ENCODE results near the gene TNIP3.
"Not testable (repeated sequence)": the region's sequence is repeated elsewhere in the genome, so short reads cannot be mapped to it uniquely, and the experiment has no call there.

The TNIP3 gene

DNA sequence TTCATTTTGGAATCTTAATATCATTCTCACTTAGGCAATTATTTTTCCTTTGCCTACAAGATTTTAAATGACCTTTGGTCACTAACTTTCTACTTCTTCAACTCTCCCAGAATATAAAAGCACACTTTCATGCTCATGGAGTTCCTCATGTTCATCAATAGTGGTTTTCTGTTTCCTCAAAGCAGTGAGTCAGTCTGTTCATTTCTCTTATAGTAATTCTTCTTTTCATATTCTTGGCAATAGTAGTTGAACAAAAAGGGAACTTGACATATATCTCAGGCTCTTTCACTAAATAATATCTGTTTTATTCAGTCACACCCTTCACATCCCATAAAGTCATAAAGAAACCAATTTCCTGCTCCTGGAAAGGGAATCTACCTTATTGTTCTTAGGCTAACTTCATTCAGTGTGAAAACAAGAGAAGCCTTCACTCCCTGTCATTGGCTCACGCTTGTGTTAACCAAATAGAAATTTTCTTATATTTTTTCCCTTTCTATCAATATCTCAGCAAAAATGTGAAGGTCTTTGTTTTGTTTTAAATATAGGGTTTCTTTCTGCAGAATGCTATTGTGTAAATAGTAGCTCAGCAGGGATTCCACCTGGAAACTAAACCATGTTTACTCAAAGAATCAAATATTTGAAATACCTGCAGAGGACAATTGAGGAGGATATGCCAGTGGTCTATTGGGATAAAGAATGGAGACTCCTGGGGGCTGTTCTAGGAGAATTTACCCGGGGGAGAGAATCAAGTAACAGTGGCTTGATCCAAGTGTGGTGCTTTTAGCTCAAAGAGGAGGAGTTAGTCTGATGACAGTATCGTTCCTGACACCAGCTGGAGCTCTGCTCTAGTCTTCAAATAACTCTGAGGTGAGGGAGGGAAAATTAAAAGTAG, 13.4 kb upstream of the TNIP3 start:
- no peak for DNase-seq (ENCODE audit: low read depth)

DNA sequence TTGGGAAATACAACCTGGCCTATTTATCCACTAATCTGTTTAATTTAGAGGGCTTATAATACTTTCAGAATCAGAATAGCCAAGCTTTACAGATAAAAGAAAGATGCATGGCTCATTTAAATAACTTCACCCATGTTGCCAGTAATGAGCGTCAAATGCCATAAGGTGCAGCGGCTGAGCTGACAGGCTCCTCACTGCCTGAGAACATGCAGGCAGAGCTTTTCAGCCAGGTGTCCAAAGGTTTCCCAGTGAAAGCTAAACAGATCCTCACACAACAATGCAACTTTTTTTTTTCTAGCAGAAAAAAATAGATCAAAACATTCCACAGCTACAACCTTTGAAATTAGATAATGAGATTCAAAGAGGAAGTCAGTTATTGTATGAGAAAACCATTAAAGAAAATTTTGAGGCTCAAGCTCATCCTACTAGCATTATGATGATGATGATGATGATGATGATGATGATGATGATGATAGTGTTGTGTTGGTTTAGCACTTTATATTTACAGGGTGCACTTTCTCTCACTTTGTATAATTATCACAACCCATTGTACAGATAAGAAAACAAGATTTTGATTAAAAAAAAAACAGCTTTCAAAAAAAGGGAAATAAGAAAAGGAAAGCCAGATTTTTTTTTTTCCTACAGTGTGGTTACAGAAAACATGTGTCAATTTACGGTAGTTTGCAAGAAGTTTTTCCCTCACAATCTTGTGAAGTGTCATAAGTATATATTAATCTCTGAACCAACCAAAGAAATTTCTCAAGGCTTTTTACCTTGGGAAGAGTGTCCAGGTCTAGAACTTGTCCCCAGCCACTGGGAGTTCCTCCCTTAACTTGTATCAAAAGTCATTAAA, 12.2 kb upstream of the TNIP3 start:
- DNase-seq (ENCODE audit: low read depth): no peak

DNA sequence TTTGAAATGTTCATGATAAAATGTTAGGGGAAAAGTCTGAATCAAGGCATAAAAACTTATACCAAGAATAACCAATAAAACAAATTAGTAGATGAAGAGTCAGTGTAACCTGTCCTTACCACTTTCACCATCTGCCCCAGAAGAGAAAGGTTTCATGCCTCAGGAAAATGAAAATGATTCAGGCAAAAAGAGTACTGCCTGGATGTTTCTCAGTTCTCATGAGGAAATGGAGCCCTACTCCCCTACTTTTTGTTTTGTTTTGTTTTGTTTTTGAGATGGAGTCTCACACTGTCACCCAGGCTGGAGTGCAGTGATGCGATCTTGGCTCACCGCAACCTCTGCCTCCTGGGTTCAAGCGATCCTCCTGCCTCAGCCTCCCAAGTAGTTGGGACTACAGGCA, 7.4 kb upstream of the TNIP3 start:
- DNase-seq (ENCODE audit: low read depth): not testable (repeated sequence)

DNA sequence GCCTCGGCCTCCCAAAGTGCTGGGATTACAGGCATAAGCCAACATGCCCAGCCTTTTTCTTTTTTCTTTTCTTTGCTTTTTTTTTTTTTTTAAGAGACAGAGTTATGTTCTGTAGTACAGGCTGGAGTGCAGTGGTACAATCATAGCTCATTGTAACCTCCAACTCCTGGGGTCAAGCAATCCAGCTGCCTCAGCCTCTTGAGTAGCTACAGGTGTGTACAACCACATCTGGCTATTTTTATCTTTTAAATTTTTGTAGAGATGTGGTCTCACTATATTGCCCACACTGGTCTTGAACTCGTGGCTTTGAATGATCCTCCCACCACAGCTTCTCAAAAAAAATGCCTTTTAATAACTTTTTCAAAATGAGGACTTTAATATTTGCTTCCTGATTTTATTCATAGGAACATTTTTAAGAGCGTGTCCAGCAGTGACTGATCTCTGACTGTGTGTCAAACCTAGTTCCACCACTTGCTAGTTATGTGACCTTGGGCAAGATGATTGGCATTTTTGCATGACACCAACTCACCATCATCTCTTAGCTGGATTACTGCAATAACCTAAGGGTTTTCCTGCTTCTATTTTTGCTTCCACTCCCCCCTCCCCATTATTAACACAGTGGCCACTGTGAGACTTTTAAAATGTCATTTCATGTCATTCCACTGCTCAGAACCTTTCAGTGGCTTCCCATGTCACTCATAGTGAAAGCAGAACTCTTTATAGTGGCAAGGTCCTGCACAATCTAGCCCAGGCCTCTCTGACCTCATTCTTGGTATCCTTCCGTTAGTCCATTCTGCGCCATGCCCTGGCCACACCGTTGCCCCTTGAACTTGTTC, 4.5 kb upstream of the TNIP3 start:
- DNase-seq (ENCODE audit: low read depth): no peak

DNA sequence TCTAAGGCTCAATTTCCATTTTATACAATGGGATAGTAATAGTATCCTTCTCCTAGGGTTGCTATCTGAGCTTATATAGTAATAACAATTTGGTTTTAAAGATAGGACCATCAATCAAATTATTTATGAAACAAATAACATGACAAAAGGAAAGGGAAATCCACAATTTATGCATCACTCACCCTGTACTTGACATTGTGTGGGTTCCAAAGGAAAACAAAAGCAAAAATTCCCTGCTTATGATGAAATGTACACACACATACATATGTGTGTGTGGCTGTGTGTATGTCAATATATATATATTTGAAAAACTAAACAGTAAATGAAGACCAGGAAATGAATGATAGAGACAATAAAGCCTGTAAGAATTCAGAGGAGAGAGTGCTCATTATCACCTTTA, 2.9 kb upstream of the TNIP3 start:
- DNase-seq (ENCODE audit: low read depth): no peak

DNA sequence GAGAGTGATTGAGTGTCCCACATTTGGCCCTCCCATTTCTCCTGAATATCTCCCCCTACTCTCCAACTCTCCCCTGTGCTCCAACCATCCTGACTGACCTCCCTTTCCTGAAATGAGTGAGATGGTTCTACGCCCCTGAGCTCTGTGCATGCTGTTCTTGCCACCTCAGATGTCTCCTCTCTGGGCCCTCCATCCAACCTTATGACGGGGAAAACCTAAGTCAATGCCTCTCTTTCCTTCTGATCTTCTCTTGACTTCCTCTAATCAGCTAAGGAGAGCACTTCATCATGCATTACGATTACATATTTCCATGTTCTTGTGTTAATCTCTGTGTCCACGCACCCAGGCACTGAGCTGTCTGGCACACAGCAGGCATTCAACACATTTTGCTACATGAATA, 1.1 kb upstream of the TNIP3 start:
- no peak for DNase-seq (ENCODE audit: low read depth)

DNA sequence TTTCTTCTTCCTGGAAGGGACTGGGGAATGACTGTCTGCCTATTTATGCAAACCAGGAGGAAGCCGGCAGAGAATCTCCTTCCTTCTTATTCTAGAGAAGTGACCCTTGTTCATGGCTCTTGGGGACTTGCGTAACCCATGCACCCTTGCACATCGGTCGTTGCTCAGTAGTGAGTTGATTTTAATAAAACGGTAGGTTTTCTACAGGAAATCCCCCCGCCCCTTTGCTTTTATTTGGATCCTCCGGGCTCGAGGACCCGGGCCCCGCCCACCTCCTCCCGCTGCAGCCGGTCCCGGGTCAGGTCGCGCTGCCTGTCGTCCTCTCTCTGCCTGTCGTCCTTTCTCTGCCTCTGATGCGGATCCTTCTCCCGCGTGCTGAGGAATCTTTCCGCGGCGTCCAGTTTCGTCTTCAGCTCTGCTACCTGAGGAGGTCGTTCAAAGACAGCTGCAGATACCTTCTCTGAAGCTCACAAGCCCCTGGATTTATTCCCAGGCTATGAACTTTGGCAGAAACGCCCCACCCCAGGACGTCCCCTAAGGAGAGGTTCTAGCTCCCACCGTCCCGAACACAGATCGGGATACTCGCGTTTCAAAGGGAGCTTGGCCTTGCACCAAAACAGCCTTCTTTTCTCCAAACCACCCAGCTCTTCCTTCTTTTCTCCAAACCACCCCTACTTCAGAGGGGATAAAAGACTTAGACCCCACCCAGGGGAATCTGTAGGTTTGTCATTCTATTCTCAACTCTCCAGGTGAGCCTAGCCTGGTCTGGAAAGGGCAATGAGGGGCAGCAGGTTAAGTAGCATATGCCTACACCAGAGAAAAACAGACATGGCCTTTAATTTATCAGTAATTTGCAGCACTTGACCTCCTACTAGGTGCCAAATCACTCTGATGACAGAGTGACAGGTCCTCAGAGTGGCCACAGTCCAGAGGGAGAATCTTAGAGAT, 7.0 kb downstream of the TNIP3 start:
- no peak for DNase-seq (ENCODE audit: low read depth)

DNA sequence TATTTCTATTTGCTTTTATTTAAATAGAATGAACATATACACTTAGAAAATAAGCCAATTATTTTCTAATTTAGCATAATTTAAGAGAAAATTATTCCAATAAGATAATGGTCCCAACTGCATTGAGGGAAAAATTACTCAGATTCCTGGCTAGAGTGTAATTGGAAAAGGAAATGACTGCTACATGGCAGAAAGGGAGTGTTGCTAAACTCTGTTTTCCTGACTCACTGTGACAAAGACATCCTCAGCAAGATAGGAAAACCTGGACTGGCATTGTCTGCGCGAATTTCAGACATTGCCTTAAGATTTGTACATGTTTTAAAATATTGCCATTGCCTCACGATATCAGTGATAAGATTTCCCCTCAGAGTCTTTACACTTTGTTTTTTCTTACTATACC, 8.2 kb downstream of the TNIP3 start:
- no peak for DNase-seq (ENCODE audit: low read depth)

DNA sequence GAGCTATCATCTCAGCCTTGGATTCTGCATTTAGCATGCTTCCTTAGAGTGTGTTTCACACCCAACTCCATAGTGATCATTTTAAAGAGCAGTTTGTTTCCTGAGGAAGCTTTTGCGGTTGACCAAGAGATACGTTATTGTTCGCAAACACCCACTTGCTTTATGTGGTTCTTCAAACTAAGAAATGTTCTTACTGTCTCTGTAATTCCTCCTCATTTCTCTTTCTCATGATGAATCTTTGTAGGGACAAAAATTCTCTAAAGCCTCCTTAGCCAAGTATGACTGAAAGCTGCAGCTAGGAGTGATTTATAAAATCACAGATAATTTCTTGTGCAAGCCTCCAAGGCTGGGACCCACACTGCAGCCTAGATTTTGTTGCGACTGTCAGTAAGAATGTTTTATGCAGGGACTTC, 10.0 kb downstream of the TNIP3 start:
- no peak for DNase-seq (ENCODE audit: low read depth)

DNA sequence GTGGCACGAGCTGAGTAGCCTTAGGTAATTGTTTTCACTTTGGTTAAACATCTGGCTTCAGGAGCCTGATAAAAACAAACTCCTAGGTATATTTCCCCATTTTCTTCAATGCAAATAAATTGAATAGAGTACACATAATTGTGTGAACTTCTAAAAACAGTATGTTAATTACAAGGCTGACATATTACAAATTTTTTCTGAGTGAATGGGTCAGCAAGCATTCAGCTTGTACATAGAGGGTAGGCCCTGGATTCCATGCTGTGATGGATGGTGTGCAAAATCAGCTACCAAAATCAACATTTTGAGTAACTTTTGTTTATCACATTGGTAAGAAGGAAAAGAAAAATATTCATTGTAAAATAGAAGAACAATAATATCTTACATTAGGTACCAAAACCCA, 12.2 kb downstream of the TNIP3 start:
- DNase-seq (ENCODE audit: low read depth): no peak

DNA sequence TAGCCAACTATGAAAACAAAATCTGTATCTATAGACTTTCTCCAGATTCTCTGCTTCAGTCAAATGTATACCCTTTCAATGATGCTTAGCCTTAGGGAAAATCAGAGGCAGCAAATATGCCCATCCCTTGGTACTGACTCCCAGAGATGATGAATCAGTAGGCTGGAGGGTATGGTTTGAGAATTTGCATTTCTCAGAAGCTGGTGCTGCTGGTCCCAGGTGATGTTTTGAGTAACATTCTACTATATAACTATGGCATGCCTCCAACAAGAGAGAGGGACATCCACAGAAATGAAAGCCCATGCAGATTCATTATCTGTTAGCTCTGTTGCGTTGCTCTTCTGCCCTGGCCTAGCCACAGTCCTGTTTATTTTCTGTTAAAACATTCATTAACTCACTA, 13.6 kb downstream of the TNIP3 start:
- DNase-seq (ENCODE audit: low read depth): no peak

DNA sequence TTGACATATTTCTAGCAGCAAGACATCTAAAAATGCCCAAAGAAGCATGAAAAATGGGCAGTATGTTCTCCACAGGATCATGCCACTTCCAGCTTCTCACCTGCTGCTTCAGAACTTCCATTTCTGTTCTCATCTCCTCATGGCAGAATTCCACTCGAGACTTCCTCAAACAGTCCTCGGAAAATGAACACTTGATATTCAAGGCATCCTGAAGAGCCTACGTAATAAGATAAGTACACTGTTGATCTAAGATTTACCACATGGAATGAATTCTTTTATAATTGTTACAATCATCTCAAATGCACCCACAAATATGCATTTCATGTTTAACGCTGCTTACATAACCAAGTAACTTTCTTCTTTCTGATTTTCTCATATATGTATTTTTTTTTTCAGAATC, 14.1 kb downstream of the TNIP3 start:
- no peak for DNase-seq (ENCODE audit: low read depth)

DNA sequence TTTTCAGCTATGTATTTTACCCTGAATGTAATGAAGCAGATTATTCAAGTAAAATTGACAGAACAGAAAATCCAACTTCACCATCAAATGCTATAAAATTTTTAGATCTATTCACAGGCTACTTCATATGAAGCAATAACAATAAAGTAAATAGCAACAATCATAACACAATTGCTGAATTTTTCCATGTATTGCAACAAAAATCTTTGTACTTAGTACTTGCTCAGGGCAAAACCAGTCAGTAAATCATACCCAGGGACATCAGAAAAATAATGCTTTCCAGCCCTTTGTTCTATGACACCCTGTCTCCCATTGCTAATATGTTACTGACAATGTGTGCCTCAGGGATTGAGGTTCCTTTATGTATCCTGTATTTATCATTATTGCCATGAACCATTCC, 15.5 kb downstream of the TNIP3 start:
- DNase-seq (ENCODE audit: low read depth): no peak

DNA sequence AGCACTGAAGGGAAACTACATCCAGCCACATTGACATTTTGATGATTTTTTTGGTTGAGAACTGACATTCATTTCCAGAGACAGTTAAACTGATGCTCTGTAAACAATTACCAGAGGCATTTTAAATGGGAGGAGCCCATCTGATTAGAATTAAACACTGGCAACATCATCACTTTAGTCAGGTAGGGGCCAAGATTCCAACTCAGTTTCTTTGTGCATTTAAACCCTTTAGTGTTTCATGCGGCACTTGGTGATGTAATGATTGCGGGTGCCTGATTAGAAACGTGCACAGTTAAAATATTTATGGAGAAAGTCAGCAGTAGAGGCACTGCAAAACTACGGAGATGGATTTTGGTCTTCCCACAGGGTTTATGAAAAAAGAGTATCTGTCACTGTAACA, 16.1 kb downstream of the TNIP3 start:
- DNase-seq (ENCODE audit: low read depth): no peak

DNA sequence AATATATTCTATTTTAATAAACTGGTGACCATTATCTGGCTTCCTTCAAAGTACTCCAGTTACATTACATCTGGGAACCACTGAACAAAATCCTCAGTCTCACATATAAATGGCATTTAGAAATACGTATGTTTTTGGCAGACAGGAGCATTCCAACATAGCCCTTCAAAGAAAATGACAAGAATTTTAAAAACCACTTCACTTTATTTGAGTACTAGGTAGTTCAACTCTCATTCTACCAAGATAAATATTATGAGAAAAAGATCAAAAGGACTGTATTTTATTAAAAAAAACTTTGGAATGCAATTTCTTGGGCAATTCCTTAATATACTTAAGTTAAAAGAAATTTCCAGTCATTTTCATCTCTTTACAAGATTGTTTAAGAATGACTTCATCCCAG, 17.6 kb downstream of the TNIP3 start:
- DNase-seq (ENCODE audit: low read depth): no peak

DNA sequence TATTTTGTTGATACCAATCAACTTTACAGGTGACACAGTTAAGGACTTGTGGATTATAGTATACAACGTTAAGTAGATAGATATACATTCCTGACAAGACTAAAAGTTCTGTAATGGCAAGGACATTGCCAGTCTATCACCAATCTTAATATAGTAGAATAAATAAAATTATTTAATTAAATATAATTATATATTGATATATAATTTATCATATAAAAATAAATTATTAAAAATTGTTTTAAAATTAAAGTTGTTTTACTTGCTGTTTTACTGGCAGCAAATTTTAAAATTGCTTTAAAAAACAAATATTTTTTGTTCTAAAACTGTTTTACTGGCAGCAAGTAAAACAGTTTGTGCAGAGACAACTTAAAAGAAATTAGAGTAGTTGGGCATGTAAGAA, 18.7 kb downstream of the TNIP3 start:
- DNase-seq (ENCODE audit: low read depth): no peak

DNA sequence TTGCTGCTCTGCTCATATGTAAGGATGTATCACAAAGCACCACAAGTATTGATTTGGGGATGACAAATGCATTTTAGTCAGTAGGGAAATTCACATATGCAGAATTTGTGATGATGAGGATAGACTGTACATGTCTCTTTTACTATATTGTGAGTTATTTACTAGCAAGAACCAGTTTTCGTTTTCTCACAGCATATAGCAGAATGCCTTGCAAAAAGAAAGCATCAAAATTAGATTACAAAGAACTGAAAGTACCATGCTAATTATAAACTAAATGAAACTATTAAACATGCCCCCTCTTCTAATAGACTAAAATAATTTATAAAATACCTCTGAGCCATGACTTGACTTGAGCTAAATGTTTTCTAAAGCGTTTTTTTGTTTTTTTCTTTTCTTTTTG, 20.1 kb downstream of the TNIP3 start:
- DNase-seq (ENCODE audit: low read depth): no peak

DNA sequence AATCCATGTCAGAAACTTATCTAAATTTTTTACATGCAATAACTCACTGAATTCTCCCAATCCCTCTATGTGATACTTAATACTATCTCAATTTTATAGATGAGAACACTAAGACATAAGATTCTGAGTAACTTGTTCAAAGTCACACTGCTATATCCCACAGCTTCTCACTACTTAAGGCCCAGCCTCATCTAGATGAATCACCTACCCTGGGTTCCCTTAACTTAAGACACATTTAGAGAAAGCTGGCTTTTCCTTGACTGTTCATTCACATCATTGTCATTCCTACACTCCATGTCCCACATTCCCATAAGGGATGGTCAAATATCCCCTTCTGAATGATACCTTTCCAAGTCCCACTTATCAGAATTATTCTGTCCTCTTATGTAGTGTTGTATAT, 21.0 kb downstream of the TNIP3 start:
- DNase-seq (ENCODE audit: low read depth): no peak

DNA sequence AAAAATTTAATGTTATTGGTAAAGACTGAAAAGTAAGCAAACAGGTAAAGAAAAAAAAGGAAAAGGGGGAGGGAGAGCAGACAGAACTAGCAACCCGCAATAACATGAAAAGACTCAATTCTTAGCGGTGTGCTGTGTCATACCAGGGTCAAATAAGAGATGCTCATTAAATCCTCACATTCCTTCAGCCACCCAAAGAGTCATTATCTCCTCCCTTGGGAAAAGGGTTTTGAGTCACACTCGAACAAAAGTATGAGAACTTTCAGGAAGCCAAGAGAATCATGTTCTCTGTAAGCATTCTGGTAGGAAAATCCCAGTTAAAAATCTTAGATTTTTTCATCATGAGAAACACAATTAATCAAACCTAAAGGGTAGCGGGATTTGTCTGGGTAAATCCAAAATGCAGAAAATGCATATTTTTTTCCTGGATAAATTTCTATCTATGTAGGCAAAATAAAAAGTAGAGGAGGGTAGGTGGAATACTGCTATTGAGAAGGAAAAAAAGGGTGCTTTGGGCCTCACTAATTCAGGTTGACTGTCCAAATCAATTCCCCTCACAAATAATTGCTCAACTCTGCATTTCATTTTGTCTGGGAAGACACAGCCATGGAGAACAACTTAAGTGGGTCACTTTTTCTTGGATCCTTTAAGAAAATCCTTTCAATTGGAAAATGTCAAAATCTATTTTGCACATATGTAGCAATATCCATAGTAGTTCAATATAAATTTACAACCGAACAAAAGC, 23.2 kb downstream of the TNIP3 start:
- no peak for DNase-seq (ENCODE audit: low read depth)

DNA sequence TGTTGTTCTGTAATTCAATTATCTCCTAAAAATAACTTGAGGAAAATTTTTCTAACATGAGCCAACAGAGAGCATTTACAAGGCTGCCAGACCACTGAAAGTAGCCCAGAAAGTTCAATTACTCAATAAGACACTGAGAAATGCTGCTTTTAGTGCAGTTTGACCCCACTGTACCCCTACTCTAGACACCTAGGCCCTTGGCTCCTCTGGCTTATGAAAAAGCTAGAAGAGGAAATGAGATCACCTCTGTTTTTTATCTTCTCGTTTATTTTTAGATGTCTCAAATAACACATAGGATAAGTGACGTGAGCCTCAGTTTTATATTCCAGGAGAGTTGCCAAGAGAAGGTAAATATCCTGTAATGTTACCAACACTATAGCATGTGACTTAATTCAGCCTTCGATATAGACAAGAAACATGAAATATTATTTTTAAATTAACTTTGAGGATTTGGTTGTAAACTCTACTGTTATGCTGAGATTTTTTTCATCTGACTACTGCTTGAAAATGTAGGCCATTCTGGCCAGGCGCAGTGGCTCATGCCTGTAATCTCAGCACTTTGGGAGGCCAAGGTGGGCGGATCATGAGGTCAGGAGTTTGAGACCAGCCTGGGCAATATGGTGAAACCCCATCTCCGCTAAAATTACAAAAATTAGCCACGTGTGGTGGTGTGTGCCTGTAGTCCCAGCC, 24.4 kb downstream of the TNIP3 start:
- no peak for DNase-seq (ENCODE audit: low read depth)

Measured in HS-27A (cell line).